Neural cell (in vitro differentiated cells): ENCODE data around the gene CBL. TPM values are rescaled to one million over a fixed set of nuclear protein-coding genes. Genes with fewer than 3 reads are reported as not detected.

Experiments used
- H2AFZ ChIP-seq: fragments of 200-600, 300-800 bp; sonication (generic), shearing (Covaris generic); 2 replicates; pipeline ENCODE4 v1.6.0; 2014; ENCODE audit warnings: low read depth, mild to moderate bottlenecking, antibody characterized with exemption, low read length, moderate library complexity
- H3F3A ChIP-seq: fragments of 200-600 bp; shearing (Covaris generic); 2 replicates; pipeline ENCODE4 v1.6.1; 2016; ENCODE audit warnings: mild to moderate bottlenecking, moderate library complexity, mixed read lengths, antibody characterized with exemption, low read length; ENCODE audit not compliant: insufficient read depth, poor library complexity, severe bottlenecking
- H3K27ac ChIP-seq: fragments of 200-600, 300-800 bp; sonication (generic), shearing (Covaris generic); 2 replicates; pipeline ENCODE4 v1.5.1; 2014; ENCODE audit warnings: mild to moderate bottlenecking, low read length, moderate library complexity
- H3K27me3 ChIP-seq: fragments of 300-800, 200-600 bp; sonication (generic), shearing (Covaris generic); 2 replicates; pipeline ENCODE4 v1.6.0; 2014; ENCODE audit warnings: mild to moderate bottlenecking, low read depth, low read length, moderate library complexity; ENCODE audit not compliant: insufficient read depth
- H3K36me3 ChIP-seq: fragments of 300-800, 200-600 bp; sonication (generic), shearing (Covaris generic); 2 replicates; pipeline ENCODE4 v1.5.1; 2014; ENCODE audit warnings: mild to moderate bottlenecking, antibody characterized with exemption, low read length, moderate library complexity; ENCODE audit not compliant: insufficient read depth
- H3K4me2 ChIP-seq: fragments of 300-800, 200-600 bp; sonication (generic), shearing (Covaris generic); 2 replicates; pipeline ENCODE4 v1.6.0; 2014; ENCODE audit warnings: mild to moderate bottlenecking, low read length
- H3K4me3 ChIP-seq: fragments of 300-800, 200-600 bp; sonication (generic), shearing (Covaris generic); 2 replicates; pipeline ENCODE4 v1.5.1; 2014; ENCODE audit warnings: mild to moderate bottlenecking, low read length, moderate library complexity
- H3K79me2 ChIP-seq: fragments of 200-600 bp; shearing (Covaris generic); replicated peaks from 2 replicates; pipeline ENCODE4 v1.6.0; 2014; ENCODE audit warnings: mild to moderate bottlenecking, low read length, moderate library complexity; ENCODE audit not compliant: insufficient read depth
- H3K9ac ChIP-seq: fragments of 300-800, 200-600 bp; sonication (generic), shearing (Covaris generic); 2 replicates; pipeline ENCODE4 v1.6.1; 2016; ENCODE audit warnings: mild to moderate bottlenecking, low read length, mixed read lengths
- H3K9me2 ChIP-seq: fragments of 200-600 bp; shearing (Covaris generic); 2 replicates; pipeline ENCODE4 v1.6.1; 2016; ENCODE audit warnings: mild to moderate bottlenecking, low read length, mixed read lengths; ENCODE audit not compliant: insufficient read depth
- H3K9me3 ChIP-seq: fragments of 200-600, 300-800 bp; sonication (generic), shearing (Covaris generic); 2 replicates; pipeline ENCODE4 v1.6.1; 2016; ENCODE audit warnings: mild to moderate bottlenecking, mixed run types, low read length, moderate library complexity, mixed read lengths
- H4K20me1 ChIP-seq: fragments of 200-600 bp; shearing (Covaris generic); 2 replicates; pipeline ENCODE4 v1.6.1; 2016; ENCODE audit warnings: mild to moderate bottlenecking, mixed run types; ENCODE audit not compliant: insufficient read depth
- EP300 ChIP-seq: fragments of 450-650 bp; conservative IDR thresholded peaks from 2 replicates; pipeline ENCODE4 v1.6.1; 2014; ENCODE audit warnings: antibody characterized with exemption, mild to moderate bottlenecking, moderate library complexity; ENCODE audit not compliant: poor library complexity, severe bottlenecking
- EZH2 ChIP-seq: fragments of 200-600, 300-800 bp; shearing (Covaris generic), sonication (generic); IDR thresholded peaks from 2 replicates; pipeline ENCODE4 v1.6.1; 2014; ENCODE audit warnings: antibody characterized with exemption, low read length, borderline replicate concordance, mild to moderate bottlenecking; ENCODE audit not compliant: insufficient read depth, poor library complexity, severe bottlenecking
- MXI1 ChIP-seq: fragments of 450-650 bp; conservative IDR thresholded peaks from 2 replicates; pipeline ENCODE4 v1.6.1; 2014; ENCODE audit warnings: antibody characterized with exemption, mild to moderate bottlenecking; ENCODE audit not compliant: poor library complexity, severe bottlenecking
- POLR2AphosphoS5 ChIP-seq: IDR thresholded peaks from 2 replicates; pipeline ENCODE4 v1.6.1; 2012
- RAD21 ChIP-seq: fragments of 450-650 bp; conservative IDR thresholded peaks from 2 replicates; pipeline ENCODE4 v1.6.1; 2014; ENCODE audit warnings: antibody characterized with exemption, mild to moderate bottlenecking, moderate library complexity
- SMC3 ChIP-seq: fragments of 450-650 bp; conservative IDR thresholded peaks from 2 replicates; pipeline ENCODE4 v1.6.1; 2014; ENCODE audit warnings: antibody characterized with exemption, mild to moderate bottlenecking, moderate library complexity; ENCODE audit not compliant: poor library complexity
- TAF1 ChIP-seq: IDR thresholded peaks from 2 replicates; pipeline ENCODE4 v1.6.1; 2012; ENCODE audit warnings: low read depth
- polyA plus RNA-seq: library from polyadenylated mRNA; depleted of rRNA; stranded (reverse); fragments of >200 nt; gene quantifications from 2 replicates; pipeline ENCODE4 v1.2.3, GENCODE V29; 2014
- TF ChIP-seq, protein P1 (sequence below): fragments of 450-650 bp; IDR thresholded peaks from 2 replicates; pipeline ENCODE4 v1.5.1; 2014; ENCODE audit warnings: antibody characterized with exemption, mild to moderate bottlenecking, moderate library complexity; ENCODE audit not compliant: poor library complexity, severe bottlenecking
- TF ChIP-seq, protein P2 (sequence below): IDR thresholded peaks from 2 replicates; pipeline ENCODE4 v1.6.1; 2012; ENCODE audit warnings: borderline replicate concordance

The CBL gene
- polyA plus RNA-seq, 1 donor from 2014 or later = 10.5 TPM

DNA sequence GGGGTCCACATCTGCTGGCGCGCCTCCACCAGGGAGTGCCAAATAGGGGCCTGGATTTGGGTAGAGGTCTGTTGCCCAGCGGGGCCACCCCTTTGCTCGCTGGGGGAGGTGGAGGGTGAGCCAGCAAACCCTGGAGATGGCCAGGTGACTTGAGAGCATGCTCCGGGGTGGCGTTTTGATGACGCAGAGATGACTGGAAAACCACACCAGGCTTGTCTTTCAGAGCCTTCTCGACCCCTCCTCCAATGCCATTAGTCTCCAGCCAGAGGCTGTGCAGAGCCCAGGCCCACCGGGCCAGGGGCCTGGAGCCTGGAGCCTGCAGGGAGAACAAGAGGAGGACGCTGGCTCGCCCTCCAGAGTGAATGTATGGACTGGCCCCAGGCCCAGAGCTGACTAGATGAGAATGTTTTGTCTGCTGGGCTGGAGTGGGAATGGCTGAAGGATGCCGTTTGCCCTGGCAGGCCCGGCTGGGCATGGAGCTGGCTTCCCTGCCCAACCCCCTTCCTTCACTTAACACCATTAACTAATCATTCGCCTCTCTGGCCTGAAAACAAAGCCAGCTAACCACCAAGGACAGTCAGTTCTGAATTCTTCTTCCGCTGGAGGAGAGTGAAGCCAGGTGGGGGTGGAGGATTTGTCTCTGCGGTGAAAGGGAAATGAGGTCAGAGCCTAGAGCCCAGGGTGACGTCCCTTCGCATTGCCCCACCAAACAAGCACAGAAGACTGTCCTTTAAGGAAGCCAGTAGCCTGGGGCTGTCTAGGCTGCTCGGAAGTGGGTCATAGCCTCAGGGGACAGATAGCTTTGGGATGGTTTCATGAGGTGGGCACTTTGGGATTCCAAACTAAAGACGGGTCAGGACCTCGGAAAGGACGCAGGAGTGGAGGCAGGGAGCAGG, 112.3 kb downstream of the CBL start:
- no peak for TF ChIP-seq RAD21
- no peak for TF ChIP-seq TAF1
- TF ChIP-seq, protein P1, sequence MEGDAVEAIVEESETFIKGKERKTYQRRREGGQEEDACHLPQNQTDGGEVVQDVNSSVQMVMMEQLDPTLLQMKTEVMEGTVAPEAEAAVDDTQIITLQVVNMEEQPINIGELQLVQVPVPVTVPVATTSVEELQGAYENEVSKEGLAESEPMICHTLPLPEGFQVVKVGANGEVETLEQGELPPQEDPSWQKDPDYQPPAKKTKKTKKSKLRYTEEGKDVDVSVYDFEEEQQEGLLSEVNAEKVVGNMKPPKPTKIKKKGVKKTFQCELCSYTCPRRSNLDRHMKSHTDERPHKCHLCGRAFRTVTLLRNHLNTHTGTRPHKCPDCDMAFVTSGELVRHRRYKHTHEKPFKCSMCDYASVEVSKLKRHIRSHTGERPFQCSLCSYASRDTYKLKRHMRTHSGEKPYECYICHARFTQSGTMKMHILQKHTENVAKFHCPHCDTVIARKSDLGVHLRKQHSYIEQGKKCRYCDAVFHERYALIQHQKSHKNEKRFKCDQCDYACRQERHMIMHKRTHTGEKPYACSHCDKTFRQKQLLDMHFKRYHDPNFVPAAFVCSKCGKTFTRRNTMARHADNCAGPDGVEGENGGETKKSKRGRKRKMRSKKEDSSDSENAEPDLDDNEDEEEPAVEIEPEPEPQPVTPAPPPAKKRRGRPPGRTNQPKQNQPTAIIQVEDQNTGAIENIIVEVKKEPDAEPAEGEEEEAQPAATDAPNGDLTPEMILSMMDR = no peak
- TF ChIP-seq SMC3 = no peak
- no peak for TF ChIP-seq POLR2AphosphoS5
- TF ChIP-seq EZH2 = no peak
- no peak for TF ChIP-seq MXI1
- TF ChIP-seq, protein P2, sequence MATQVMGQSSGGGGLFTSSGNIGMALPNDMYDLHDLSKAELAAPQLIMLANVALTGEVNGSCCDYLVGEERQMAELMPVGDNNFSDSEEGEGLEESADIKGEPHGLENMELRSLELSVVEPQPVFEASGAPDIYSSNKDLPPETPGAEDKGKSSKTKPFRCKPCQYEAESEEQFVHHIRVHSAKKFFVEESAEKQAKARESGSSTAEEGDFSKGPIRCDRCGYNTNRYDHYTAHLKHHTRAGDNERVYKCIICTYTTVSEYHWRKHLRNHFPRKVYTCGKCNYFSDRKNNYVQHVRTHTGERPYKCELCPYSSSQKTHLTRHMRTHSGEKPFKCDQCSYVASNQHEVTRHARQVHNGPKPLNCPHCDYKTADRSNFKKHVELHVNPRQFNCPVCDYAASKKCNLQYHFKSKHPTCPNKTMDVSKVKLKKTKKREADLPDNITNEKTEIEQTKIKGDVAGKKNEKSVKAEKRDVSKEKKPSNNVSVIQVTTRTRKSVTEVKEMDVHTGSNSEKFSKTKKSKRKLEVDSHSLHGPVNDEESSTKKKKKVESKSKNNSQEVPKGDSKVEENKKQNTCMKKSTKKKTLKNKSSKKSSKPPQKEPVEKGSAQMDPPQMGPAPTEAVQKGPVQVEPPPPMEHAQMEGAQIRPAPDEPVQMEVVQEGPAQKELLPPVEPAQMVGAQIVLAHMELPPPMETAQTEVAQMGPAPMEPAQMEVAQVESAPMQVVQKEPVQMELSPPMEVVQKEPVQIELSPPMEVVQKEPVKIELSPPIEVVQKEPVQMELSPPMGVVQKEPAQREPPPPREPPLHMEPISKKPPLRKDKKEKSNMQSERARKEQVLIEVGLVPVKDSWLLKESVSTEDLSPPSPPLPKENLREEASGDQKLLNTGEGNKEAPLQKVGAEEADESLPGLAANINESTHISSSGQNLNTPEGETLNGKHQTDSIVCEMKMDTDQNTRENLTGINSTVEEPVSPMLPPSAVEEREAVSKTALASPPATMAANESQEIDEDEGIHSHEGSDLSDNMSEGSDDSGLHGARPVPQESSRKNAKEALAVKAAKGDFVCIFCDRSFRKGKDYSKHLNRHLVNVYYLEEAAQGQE = no peak
- TF ChIP-seq EP300 = no peak
- no peaks in the 10 kb centered on the region for H3K9me2 ChIP-seq
- H2AFZ ChIP-seq = no peak overlapping the region
- no peaks in the 10 kb centered on the region for H3K36me3 ChIP-seq
- no peak overlapping the region for H3K4me3 ChIP-seq
- no peaks in the 10 kb centered on the region for H3F3A ChIP-seq
- H3K79me2 ChIP-seq = no peaks in the 10 kb centered on the region
- no peaks in the 10 kb centered on the region for H3K9me3 ChIP-seq
- no peak overlapping the region for H3K4me2 ChIP-seq
- peaks cover 29% of the 10 kb centered on the region for H3K27me3 ChIP-seq
- no peak overlapping the region for H3K9ac ChIP-seq
- no peaks in the 10 kb centered on the region for H4K20me1 ChIP-seq
- H3K27ac ChIP-seq = no peak overlapping the region

DNA sequence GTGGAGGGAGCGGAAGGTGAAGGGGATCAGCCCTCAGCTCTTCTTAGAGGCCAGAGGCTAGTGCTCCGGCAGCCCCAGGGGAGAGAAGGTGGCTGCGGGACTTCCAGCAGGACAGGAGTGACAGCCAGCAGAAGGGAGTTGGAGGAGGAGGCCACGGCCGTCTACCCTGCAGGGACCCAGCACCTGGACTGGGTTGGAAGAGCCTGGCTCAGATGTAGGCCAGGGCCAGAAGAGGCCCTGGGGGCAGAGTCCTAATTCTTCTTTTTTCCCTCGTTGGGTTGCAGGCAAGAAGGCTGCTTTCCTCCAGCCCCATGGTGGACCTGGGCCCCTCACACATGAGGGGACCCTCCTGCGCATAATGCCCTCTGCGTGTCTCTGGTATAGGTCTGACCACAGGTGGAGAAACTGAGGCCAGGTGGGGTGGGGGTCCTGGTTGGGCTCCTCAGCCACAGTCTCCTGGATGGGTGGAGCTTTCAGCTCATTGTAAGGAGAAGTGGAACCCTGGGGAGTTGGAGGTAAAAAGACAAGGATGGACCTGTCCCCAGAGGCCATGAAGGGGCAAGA, 113.1 kb downstream of the CBL start:
- Histone ChIP-seq H2AFZ (no peak overlapping the region), H3K27ac (no peak overlapping the region), H3K27me3 (peaks cover 29% of the 10 kb centered on the region), H4K20me1 (no peaks in the 10 kb centered on the region), H3K36me3 (no peaks in the 10 kb centered on the region), H3K9me2 (no peaks in the 10 kb centered on the region), H3K9me3 (no peaks in the 10 kb centered on the region), H3K79me2 (no peaks in the 10 kb centered on the region), H3F3A (no peaks in the 10 kb centered on the region), H3K9ac (no peak overlapping the region), H3K4me3 (no peak overlapping the region), H3K4me2 (no peak overlapping the region)
- TF ChIP-seq MXI1 = no peak
- TF ChIP-seq RAD21 = no peak
- TF ChIP-seq, protein P1 = no peak
- no peak for TF ChIP-seq EZH2
- TF ChIP-seq SMC3 = no peak
- TF ChIP-seq, protein P2 = no peak
- TF ChIP-seq EP300 = no peak
- no peak for TF ChIP-seq TAF1
- TF ChIP-seq POLR2AphosphoS5 = no peak
